ENCODE measurements around the gene ITGA11. TPM values are rescaled to one million over a fixed set of nuclear protein-coding genes. Genes with fewer than 3 reads are reported as not detected.

Gene ITGA11
- total and polyA plus RNA-seq, 2 donors (not counting 1 experiment from before 2014, with no cell fraction given): not detected

DNA sequence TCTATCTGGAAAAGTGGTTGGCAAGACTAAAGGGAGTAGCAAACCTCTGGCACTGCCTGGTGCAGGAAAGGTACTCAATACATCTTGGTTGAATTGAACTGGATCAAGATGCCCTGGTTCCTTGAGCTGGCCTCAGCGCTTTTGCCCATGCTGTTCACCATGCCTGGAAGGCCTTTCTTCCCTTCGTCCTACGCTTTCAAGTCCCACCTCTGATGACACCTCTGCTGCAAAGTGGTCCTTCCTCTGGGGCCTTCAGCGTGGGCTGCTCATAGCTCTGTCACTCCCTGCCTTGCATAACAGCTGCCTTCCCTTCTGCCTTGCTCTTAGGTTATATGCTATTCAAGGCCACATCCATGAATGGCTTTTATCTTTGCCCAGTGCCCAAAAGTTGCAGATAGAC, 23.0 kb downstream of the ITGA11 start:
- TF ChIP-seq EZH2 (IDR thresholded peaks at IDR 0.05; ENCODE audit: borderline replicate concordance, insufficient read depth, low read depth, low read length, poor library complexity, severe bottlenecking): no peak
- TF ChIP-seq, protein P1, sequence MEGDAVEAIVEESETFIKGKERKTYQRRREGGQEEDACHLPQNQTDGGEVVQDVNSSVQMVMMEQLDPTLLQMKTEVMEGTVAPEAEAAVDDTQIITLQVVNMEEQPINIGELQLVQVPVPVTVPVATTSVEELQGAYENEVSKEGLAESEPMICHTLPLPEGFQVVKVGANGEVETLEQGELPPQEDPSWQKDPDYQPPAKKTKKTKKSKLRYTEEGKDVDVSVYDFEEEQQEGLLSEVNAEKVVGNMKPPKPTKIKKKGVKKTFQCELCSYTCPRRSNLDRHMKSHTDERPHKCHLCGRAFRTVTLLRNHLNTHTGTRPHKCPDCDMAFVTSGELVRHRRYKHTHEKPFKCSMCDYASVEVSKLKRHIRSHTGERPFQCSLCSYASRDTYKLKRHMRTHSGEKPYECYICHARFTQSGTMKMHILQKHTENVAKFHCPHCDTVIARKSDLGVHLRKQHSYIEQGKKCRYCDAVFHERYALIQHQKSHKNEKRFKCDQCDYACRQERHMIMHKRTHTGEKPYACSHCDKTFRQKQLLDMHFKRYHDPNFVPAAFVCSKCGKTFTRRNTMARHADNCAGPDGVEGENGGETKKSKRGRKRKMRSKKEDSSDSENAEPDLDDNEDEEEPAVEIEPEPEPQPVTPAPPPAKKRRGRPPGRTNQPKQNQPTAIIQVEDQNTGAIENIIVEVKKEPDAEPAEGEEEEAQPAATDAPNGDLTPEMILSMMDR (IDR thresholded peaks at IDR 0.05): no peak
- no peak for DNase-seq
- ChIA-PET CTCF (no interaction called here), POLR2A (no interaction called here)
- no peak overlapping the region for H3K27ac ChIP-seq (ENCODE audit: low read length in 2 of 2)
- Mint-ChIP-seq H3K4me1 (no peaks in the 10 kb centered on the region), H3K27ac (no peak overlapping the region), H3K9me3 (ENCODE audit: insufficient read depth) (no peaks in the 10 kb centered on the region), H3K27me3 (peaks cover 9% of the 10 kb centered on the region), H3K4me3 (no peak overlapping the region)
- no peak overlapping the region for H2AFZ ChIP-seq (ENCODE audit: insufficient read depth, low read depth, low read length, poor library complexity, severe bottlenecking)
- no peaks in the 10 kb centered on the region for H3K4me1 ChIP-seq (ENCODE audit: control insufficient read depth in 2 of 2, insufficient read depth in 2 of 2, low read length in 2 of 2)
- H3K36me3 ChIP-seq (replicated peaks in 1 of 2; ENCODE audit: control extremely low read depth in 1 of 2, control insufficient read depth in 1 of 2, extremely low read depth in 1 of 2, insufficient read depth in 2 of 2, low read length in 1 of 2): no peaks in the 10 kb centered on the region
- no peaks in the 10 kb centered on the region for H3K27me3 ChIP-seq (replicated peaks in 1 of 4; ENCODE audit: control extremely low read depth in 1 of 4, control insufficient read depth in 3 of 4, insufficient read depth in 4 of 4, low read length in 3 of 4)
- H3K9me3 ChIP-seq (ENCODE audit: control extremely low read depth in 1 of 3, control insufficient read depth in 2 of 3, insufficient read depth in 1 of 3, low read length in 2 of 3): no peaks in the 10 kb centered on the region
- intact Hi-C loops (cut with micrococcal nuclease): no loop called here
- no peaks in the 10 kb centered on the region for H3K79me2 ChIP-seq (ENCODE audit: control insufficient read depth, insufficient read depth, low read length)
- WGBS (ENCODE audit: insufficient coverage): 94% methylated on average over 4 of the region's 4 CpGs
- no peaks in the 10 kb centered on the region for H4K20me1 ChIP-seq (ENCODE audit: control insufficient read depth, insufficient read depth, low read length, poor library complexity, severe bottlenecking)
- no peak overlapping the region for H3K9ac ChIP-seq (ENCODE audit: low read length)
- ATAC-seq (ENCODE audit: low read depth): no peak
- no peak overlapping the region for H3K4me2 ChIP-seq (replicated peaks; ENCODE audit: low read depth, low read length, poor library complexity, severe bottlenecking)
- no peak overlapping the region for H3K4me3 ChIP-seq (ENCODE audit: control extremely low read depth in 1 of 5, extremely low read depth in 1 of 5, insufficient read depth in 1 of 5, low read depth in 2 of 5, low read length in 4 of 5)

- Histone ChIP-seq H3K4me3 (ENCODE audit: control extremely low read depth in 1 of 5, extremely low read depth in 1 of 5, insufficient read depth in 1 of 5, low read depth in 2 of 5, low read length in 4 of 5) (no peak overlapping the region), H2AFZ (ENCODE audit: insufficient read depth, low read depth, low read length, poor library complexity, severe bottlenecking) (no peak overlapping the region), H3K9me3 (ENCODE audit: control extremely low read depth in 1 of 3, control insufficient read depth in 2 of 3, insufficient read depth in 1 of 3, low read length in 2 of 3) (peaks cover 0 to 3% (median 0%) of the 10 kb centered on the region in 3 donors), H3K27me3 (replicated peaks in 1 of 4; ENCODE audit: control extremely low read depth in 1 of 4, control insufficient read depth in 3 of 4, insufficient read depth in 4 of 4, low read length in 3 of 4) (no peaks in the 10 kb centered on the region), H3K4me1 (ENCODE audit: control insufficient read depth in 2 of 2, insufficient read depth in 2 of 2, low read length in 2 of 2) (no peaks in the 10 kb centered on the region), H3K9ac (ENCODE audit: low read length) (no peak overlapping the region), H3K4me2 (replicated peaks; ENCODE audit: low read depth, low read length, poor library complexity, severe bottlenecking) (no peak overlapping the region), H3K27ac (ENCODE audit: low read length in 2 of 2) (no peak overlapping the region), H3K79me2 (ENCODE audit: control insufficient read depth, insufficient read depth, low read length) (no peaks in the 10 kb centered on the region), H3K36me3 (replicated peaks in 1 of 2; ENCODE audit: control extremely low read depth in 1 of 2, control insufficient read depth in 1 of 2, extremely low read depth in 1 of 2, insufficient read depth in 2 of 2, low read length in 1 of 2) (no peaks in the 10 kb centered on the region), H4K20me1 (ENCODE audit: control insufficient read depth, insufficient read depth, low read length, poor library complexity, severe bottlenecking) (no peaks in the 10 kb centered on the region)
- no peak overlapping the region for H3K27ac Mint-ChIP-seq
- ATAC-seq (ENCODE audit: low read depth): no peak
- no peaks in the 10 kb centered on the region for H3K4me1 Mint-ChIP-seq
- intact Hi-C loops (cut with micrococcal nuclease): no loop called here
- DNase-seq: no peak
- no peak overlapping the region for H3K4me3 Mint-ChIP-seq
- 89% methylated on average over 7 of the region's 9 CpGs for WGBS (ENCODE audit: insufficient coverage)
- CTCF ChIA-PET: no interaction called here
- H3K9me3 Mint-ChIP-seq (ENCODE audit: insufficient read depth): no peaks in the 10 kb centered on the region
- POLR2A ChIA-PET: no interaction called here
- peaks cover 9% of the 10 kb centered on the region for H3K27me3 Mint-ChIP-seq
- no peak for TF ChIP-seq EZH2 (IDR thresholded peaks at IDR 0.05; ENCODE audit: borderline replicate concordance, insufficient read depth, low read depth, low read length, poor library complexity, severe bottlenecking)
- TF ChIP-seq, protein P1 (IDR thresholded peaks at IDR 0.05): no peak
Measured at GRCh38 chr15:68407886-68408881, 23.8 kb downstream of the ITGA11 start.
